ENCODE data around the gene MTMR10. TPM values are rescaled to one million over a fixed set of nuclear protein-coding genes. Genes with fewer than 3 reads are reported as not detected.
A peak's percentile ranks its signal among the peaks of the same experiment; 100 is the strongest.

Gene MTMR10
- total and polyA plus RNA-seq, 3 donors from 2014 or later: 27.0 to 36.6 (median 35.4) TPM

DNA sequence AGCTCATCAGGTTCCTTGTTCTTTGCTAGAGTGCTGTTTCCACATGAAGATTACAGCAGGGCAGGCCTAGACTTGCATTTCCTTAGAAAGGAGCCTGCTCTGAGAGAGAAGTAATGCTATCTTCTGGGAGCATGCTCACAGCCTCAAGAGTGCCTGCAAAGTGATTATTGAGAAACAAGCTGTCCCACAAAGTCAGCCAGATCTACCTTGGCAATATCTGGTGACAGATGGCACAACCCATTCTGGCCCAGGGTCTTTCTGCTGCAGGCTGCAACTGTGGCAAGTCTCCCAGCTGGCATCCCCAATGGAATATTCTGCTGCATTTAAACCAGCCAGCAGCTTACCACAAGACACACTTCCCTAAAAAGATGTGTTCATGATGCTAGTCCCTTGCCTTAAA, 29.3 kb downstream of the MTMR10 start:
- no peaks in the 10 kb centered on the region for H3K36me3 ChIP-seq (ENCODE audit: low read depth, missing control alignments)
- TF ChIP-seq POLR2A (IDR thresholded peaks at IDR 0.05): no peak
- TF ChIP-seq, protein P1, sequence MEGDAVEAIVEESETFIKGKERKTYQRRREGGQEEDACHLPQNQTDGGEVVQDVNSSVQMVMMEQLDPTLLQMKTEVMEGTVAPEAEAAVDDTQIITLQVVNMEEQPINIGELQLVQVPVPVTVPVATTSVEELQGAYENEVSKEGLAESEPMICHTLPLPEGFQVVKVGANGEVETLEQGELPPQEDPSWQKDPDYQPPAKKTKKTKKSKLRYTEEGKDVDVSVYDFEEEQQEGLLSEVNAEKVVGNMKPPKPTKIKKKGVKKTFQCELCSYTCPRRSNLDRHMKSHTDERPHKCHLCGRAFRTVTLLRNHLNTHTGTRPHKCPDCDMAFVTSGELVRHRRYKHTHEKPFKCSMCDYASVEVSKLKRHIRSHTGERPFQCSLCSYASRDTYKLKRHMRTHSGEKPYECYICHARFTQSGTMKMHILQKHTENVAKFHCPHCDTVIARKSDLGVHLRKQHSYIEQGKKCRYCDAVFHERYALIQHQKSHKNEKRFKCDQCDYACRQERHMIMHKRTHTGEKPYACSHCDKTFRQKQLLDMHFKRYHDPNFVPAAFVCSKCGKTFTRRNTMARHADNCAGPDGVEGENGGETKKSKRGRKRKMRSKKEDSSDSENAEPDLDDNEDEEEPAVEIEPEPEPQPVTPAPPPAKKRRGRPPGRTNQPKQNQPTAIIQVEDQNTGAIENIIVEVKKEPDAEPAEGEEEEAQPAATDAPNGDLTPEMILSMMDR (IDR thresholded peaks at IDR 0.05): no peak
- H3K27ac ChIP-seq: no peak overlapping the region
- DNase-seq: no peak
- H3K4me1 ChIP-seq: no peaks in the 10 kb centered on the region
- no peak overlapping the region for H3K4me3 ChIP-seq
- no peaks in the 10 kb centered on the region for H3K27me3 ChIP-seq
- intact Hi-C loops (cut with DNase I; ENCODE audit: low total_unique reads): no loop called here
- H3K9me3 ChIP-seq: no peaks in the 10 kb centered on the region

DNA sequence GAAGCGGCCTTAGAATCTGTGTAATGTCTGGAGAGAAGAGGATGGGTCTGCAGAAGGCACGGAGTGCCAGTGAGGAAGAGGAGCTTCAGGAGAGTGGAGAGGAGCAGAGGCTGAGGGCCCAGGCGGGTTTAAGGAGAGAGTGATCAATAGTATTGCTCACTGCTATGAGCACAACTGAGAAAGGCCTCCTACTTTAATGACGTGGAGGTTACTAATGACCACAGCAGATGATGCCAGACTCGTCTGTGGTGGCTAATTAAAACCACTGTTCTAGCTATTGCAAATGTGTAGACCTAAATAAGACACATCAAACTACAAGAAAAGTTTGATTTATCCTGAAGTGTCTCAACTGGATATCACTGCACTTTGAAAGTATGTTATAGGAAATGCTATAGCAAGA, 33.2 kb downstream of the MTMR10 start:
- Histone ChIP-seq H3K9me3 (no peaks in the 10 kb centered on the region), H3K4me1 (no peaks in the 10 kb centered on the region), H3K27me3 (no peaks in the 10 kb centered on the region), H3K27ac (no peak overlapping the region), H3K36me3 (ENCODE audit: low read depth, missing control alignments) (no peaks in the 10 kb centered on the region), H3K4me3 (no peak overlapping the region)
- WGBS, 2 donors: 90 to 91% methylated on average over 5 of the region's 5 CpGs
- intact Hi-C loops (cut with DNase I; ENCODE audit: low total_unique reads): no loop called here
- no peak for DNase-seq
- no peak for TF ChIP-seq POLR2A (IDR thresholded peaks at IDR 0.05)
- TF ChIP-seq, protein P1 (IDR thresholded peaks at IDR 0.05): no peak

DNA sequence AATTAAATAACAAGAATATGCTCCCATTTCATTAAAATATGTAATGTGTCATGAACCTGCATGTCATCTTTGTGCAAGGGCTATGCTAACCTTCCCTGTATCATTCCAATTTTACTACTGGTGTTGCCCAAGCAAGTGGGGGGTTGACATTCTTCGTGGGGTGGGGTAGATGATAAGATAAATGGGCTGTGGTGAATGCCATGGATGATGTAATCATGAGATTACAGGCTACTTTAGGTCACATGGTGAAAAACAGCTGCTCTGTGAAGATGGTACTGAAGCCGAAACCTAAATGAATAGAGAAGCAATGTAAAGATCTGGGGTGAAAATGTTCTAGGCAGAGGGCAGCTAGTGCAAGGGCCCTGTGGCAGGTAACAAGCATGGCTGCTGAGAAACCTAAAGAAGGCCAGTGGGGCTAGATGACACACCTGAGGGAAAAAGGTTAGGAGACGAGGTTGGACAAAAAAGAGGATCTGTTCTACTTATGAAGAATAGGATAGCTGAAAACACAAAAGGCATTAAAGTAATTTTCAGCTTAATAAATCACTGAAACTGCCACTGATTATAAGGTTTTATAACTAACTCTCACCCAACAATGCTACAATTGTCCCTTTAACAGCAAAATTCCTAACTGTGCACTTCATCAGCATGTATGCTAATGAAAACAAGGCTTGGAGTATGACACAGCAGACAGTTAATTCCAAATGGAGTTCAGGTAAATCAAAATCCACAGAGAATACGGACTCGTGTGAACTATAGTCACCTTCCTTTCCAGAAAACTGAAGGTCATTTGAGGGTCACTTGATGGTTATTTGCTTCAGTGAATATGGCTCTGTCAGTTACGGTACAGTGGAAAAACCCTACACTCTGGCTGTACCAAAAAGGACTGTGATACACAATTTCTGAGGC, 35.0 kb downstream of the MTMR10 start:
- H3K36me3 ChIP-seq (ENCODE audit: low read depth, missing control alignments): no peaks in the 10 kb centered on the region

DNA sequence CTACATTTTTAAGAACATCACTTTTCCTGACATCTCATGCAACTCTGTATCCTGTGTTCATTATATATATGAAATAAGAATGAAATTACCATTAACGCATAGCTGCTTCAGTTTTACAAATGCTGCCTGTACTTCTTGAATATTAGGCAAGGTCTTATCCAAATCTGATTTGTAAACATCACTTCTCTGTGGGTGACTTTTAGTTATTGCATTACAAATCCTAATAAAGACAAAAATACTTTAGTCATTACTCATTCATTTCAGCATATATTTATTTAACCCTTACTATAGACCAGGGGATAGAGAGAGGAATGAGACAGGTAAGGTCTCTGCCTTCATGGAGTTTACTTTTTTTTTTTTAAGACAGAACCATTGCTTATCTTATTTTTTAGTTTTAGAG, 36.8 kb downstream of the MTMR10 start:
- DNase-seq: no peak
- TF ChIP-seq, protein P1 (IDR thresholded peaks at IDR 0.05): no peak
- no peak for TF ChIP-seq POLR2A (IDR thresholded peaks at IDR 0.05)
- no peak overlapping the region for H3K4me3 ChIP-seq
- H3K4me1 ChIP-seq: no peaks in the 10 kb centered on the region
- H3K9me3 ChIP-seq: no peaks in the 10 kb centered on the region
- no peaks in the 10 kb centered on the region for H3K36me3 ChIP-seq (ENCODE audit: low read depth, missing control alignments)
- no peaks in the 10 kb centered on the region for H3K27me3 ChIP-seq
- intact Hi-C loops (cut with DNase I; ENCODE audit: low total_unique reads): no loop called here
- H3K27ac ChIP-seq: peak overlapping the region in 1 of 2 donors; percentile 4
- 90 to 98% methylated on average over 1 of the region's 1 CpG for WGBS, 2 donors

More for the DNA sequence above, 35.0 kb downstream of the MTMR10 start:
- Histone ChIP-seq H3K9me3 (no peaks in the 10 kb centered on the region), H3K4me1 (no peaks in the 10 kb centered on the region), H3K27ac (no peak overlapping the region), H3K27me3 (no peaks in the 10 kb centered on the region), H3K4me3 (no peak overlapping the region)
- intact Hi-C loops (cut with DNase I; ENCODE audit: low total_unique reads): no loop called here
- TF ChIP-seq, protein P1 (IDR thresholded peaks at IDR 0.05): no peak
- TF ChIP-seq POLR2A (IDR thresholded peaks at IDR 0.05): no peak
- no peak for DNase-seq
- 87 to 88% methylated on average over 6 of the region's 6 CpGs for WGBS, 2 donors
